GM23338 (cell line): Measurements from ENCODE around the gene BMP15. TPM values are rescaled to one million over a fixed set of nuclear protein-coding genes. Genes with fewer than 3 reads are reported as not detected.

ENCODE experiments used
- ATAC-seq: fragments of 200-7000 bp; cut with Tn5 transposase; 3 replicates; pipeline ENCODE4 v1.9.1; 2020
- DNase-seq: peaks from one replicate; pipeline ENCODE4 v3.0.0-alpha.2; 2015; ENCODE audit warnings: low spot score
- H2AFZ ChIP-seq: fragments of 200-600 bp; sonication (generic); 2 replicates; pipeline ENCODE4 v1.8.0; 2016; ENCODE audit warnings: antibody characterized with exemption, mild to moderate bottlenecking, moderate library complexity
- H3F3A ChIP-seq: fragments of 200-600 bp; sonication (generic); replicated peaks from 2 replicates; pipeline ENCODE4 v1.8.0; 2017; ENCODE audit warnings: antibody characterized with exemption, mixed run types, low read depth
- H3K27ac ChIP-seq: fragments of 200-600 bp; sonication (generic); 2 replicates; pipeline ENCODE4 v1.6.1; 2016; ENCODE audit warnings: low read depth
- H3K27me3 ChIP-seq: fragments of 200-600 bp; sonication (generic); 2 replicates; pipeline ENCODE4 v1.8.0; 2016; ENCODE audit warnings: mild to moderate bottlenecking, mixed run types, moderate library complexity; ENCODE audit not compliant: insufficient read depth
- H3K36me3 ChIP-seq: fragments of 200-600 bp; sonication (generic); 2 replicates; pipeline ENCODE4 v1.8.0; 2016; ENCODE audit warnings: mild to moderate bottlenecking; ENCODE audit not compliant: insufficient read depth
- H3K4me1 ChIP-seq: fragments of 200-600 bp; sonication (generic); 2 replicates; pipeline ENCODE4 v1.8.0; 2016; ENCODE audit warnings: mild to moderate bottlenecking, moderate library complexity; ENCODE audit not compliant: insufficient read depth
- H3K4me2 ChIP-seq: fragments of 200-600 bp; sonication (generic); 2 replicates; pipeline ENCODE4 v1.7.1; 2017; ENCODE audit warnings: mixed run types
- H3K4me3 ChIP-seq: fragments of 200-600 bp; sonication (generic); 2 replicates; pipeline ENCODE4 v1.6.1; 2016; ENCODE audit warnings: mixed run types
- H3K79me2 ChIP-seq: fragments of 200-600 bp; sonication (generic); replicated peaks from 2 replicates; pipeline ENCODE4 v1.8.0; 2017; ENCODE audit warnings: mild to moderate bottlenecking; ENCODE audit not compliant: insufficient read depth
- H3K9me2 ChIP-seq: fragments of 200-600 bp; sonication (generic); 2 replicates; pipeline ENCODE4 v1.8.0; 2017; ENCODE audit not compliant: insufficient read depth
- H4K20me1 ChIP-seq: fragments of 200-600 bp; sonication (generic); replicated peaks from 2 replicates; pipeline ENCODE4 v1.8.0; 2017; ENCODE audit warnings: mild to moderate bottlenecking; ENCODE audit not compliant: insufficient read depth
- H3K27ac Mint-ChIP-seq: 2 replicates; pipeline ENCODE4 v1.8.0; 2020; ENCODE audit warnings: inconsistent platforms, mild to moderate bottlenecking, moderate library complexity, mixed read lengths
- H3K27me3 Mint-ChIP-seq: 3 replicates; pipeline ENCODE4 v1.8.0; 2022; ENCODE audit warnings: low read depth, mild to moderate bottlenecking, moderate library complexity, mixed read lengths, inconsistent platforms; ENCODE audit not compliant: insufficient read depth, poor library complexity
- H3K36me3 Mint-ChIP-seq: 3 replicates; pipeline ENCODE4 v1.8.0; 2021; ENCODE audit warnings: low read depth, mild to moderate bottlenecking, inconsistent platforms, moderate library complexity, mixed read lengths
- H3K4me1 Mint-ChIP-seq: 3 replicates; pipeline ENCODE4 v1.8.0; 2020; ENCODE audit warnings: mild to moderate bottlenecking, inconsistent platforms, mixed read lengths
- H3K4me3 Mint-ChIP-seq: 3 replicates; pipeline ENCODE4 v1.8.0; 2021; ENCODE audit warnings: moderate library complexity, mild to moderate bottlenecking, inconsistent platforms, mixed read lengths
- H3K9me3 Mint-ChIP-seq: 3 replicates; pipeline ENCODE4 v1.8.0; 2020; ENCODE audit warnings: moderate library complexity, mild to moderate bottlenecking, inconsistent platforms, mixed read lengths
- CREB1 ChIP-seq: fragments of 250-450 bp; sonication (Bioruptor Pico); IDR thresholded peaks from 2 replicates; pipeline ENCODE4 v1.5.0; 2020; ENCODE audit warnings: low read depth, mild to moderate bottlenecking, moderate library complexity
- CTCF ChIP-seq, 2 experiments: fragments of 200-600 bp in 1 of 2; sonication (generic) in 1 of 2; conservative IDR thresholded peaks; 2 replicates each; pipeline versions ENCODE4 v1.5.1 to v1.6.1; 2016 to 2017; ENCODE audit warnings: antibody characterized with exemption in 2 of 2, low read depth in 2 of 2, mild to moderate bottlenecking in 2 of 2, moderate library complexity in 1 of 2
- ETS1 ChIP-seq: IDR thresholded peaks from 2 replicates; pipeline ENCODE4 v1.6.1; 2016; ENCODE audit warnings: antibody characterized with exemption
- EZH2 ChIP-seq: fragments of 200-600 bp; sonication (generic); IDR thresholded peaks from one replicate; pipeline ENCODE4 v1.8.0; 2017; ENCODE audit warnings: antibody characterized with exemption, mild to moderate bottlenecking, low read depth; ENCODE audit not compliant: unreplicated experiment
- EZH2phosphoT487 ChIP-seq: fragments of 200-600 bp; sonication (generic); IDR thresholded peaks from one replicate; pipeline ENCODE4 v1.8.1; 2018; ENCODE audit warnings: antibody characterized with exemption; ENCODE audit not compliant: unreplicated experiment
- JUNB ChIP-seq: IDR thresholded peaks from one replicate; pipeline ENCODE4 v1.6.1; 2016; ENCODE audit warnings: antibody characterized with exemption; ENCODE audit not compliant: unreplicated experiment
- POLR2AphosphoS5 ChIP-seq: IDR thresholded peaks from 2 replicates; pipeline ENCODE4 v1.6.1; 2016; ENCODE audit warnings: antibody characterized with exemption, low read depth
- STAT1 ChIP-seq: IDR thresholded peaks from one replicate; pipeline ENCODE4 v1.6.1; 2016; ENCODE audit warnings: antibody characterized with exemption; ENCODE audit not compliant: unreplicated experiment
- ZNF114 ChIP-seq: fragments of 250-450 bp; sonication (Bioruptor Pico); IDR thresholded peaks from 2 replicates; pipeline ENCODE4 v1.5.0; 2020; ENCODE audit warnings: mild to moderate bottlenecking, moderate library complexity
- ZNF462 ChIP-seq: fragments of 250-450 bp; sonication (Bioruptor Pico); IDR thresholded peaks from 2 replicates; pipeline ENCODE4 v1.5.0; 2020; ENCODE audit warnings: mild to moderate bottlenecking, moderate library complexity
- polyA plus RNA-seq: library from polyadenylated mRNA; unstranded; fragments of >200 nt; fragmentation: Nextera tagmentation; extraction: Ambion mirVana; gene quantifications from 2 replicates; pipeline ENCODE4 v1.2.1, GENCODE V29; 2016
- total RNA-seq: library from RNA; depleted of rRNA; stranded (reverse); fragments of >200 nt; shearing (Covaris generic); gene quantifications from 2 replicates; pipeline ENCODE4 v1.2.3, GENCODE V29; 2014

BMP15 gene
- total and polyA plus RNA-seq, 2 experiments from 2014 or later, result not detected

GRCh38 chrX:50863471-50863870 lies 47.1 kb upstream of the BMP15 start:
- H3K27me3 Mint-ChIP-seq, result no peaks in the 10 kb centered on the region
- no peaks in the 10 kb centered on the region for H3K9me3 Mint-ChIP-seq

GRCh38 chrX:50865311-50865710 lies 45.2 kb upstream of the BMP15 start:
- no peak overlapping the region for H3K27ac Mint-ChIP-seq
- H3K36me3 Mint-ChIP-seq, result no peaks in the 10 kb centered on the region
- Histone ChIP-seq H3K36me3 (no peaks in the 10 kb centered on the region), H3K79me2 (no peaks in the 10 kb centered on the region), H3K9me2 (no peaks in the 10 kb centered on the region), H3K4me2 (no peak overlapping the region), H3K4me1 (no peaks in the 10 kb centered on the region; the same call in 1 of the 2 replicates), H3K27ac (no peak overlapping the region), H3K4me3 (no peak overlapping the region), H2AFZ (peak overlapping the region; percentile 43; the same call in 1 of the 2 replicates), H3F3A (no peaks in the 10 kb centered on the region), H3K27me3 (no peaks in the 10 kb centered on the region), H4K20me1 (no peaks in the 10 kb centered on the region)
- no peak overlapping the region for H3K4me3 Mint-ChIP-seq
- no peak for DNase-seq
- ATAC-seq, result no peak
- no peaks in the 10 kb centered on the region for H3K9me3 Mint-ChIP-seq
- H3K27me3 Mint-ChIP-seq, result peaks cover 2% of the 10 kb centered on the region
- peaks cover 8% of the 10 kb centered on the region; the same call in 2 of the 3 replicates for H3K4me1 Mint-ChIP-seq
- TF ChIP-seq EZH2 (no peak), CTCF (conservative IDR thresholded peaks at IDR 0.05; ENCODE audit: low read depth in 2 of 2) (no peak), ZNF462 (CRISPR knock-in tag) (no peak), CREB1 (CRISPR knock-in tag) (no peak), ETS1 (no peak), ZNF114 (no peak), EZH2phosphoT487 (no peak), POLR2AphosphoS5 (no peak), STAT1 (no peak), JUNB (no peak)

More at GRCh38 chrX:50863471-50863870, 47.1 kb upstream of the BMP15 start:
- DNase-seq, result no peak
- no peak overlapping the region for H3K4me2 ChIP-seq
- H3K79me2 ChIP-seq, result no peaks in the 10 kb centered on the region
- no peak overlapping the region for H3K4me3 ChIP-seq
- no peaks in the 10 kb centered on the region for H3K9me2 ChIP-seq
- Mint-ChIP-seq H3K27ac (no peak overlapping the region), H3K36me3 (no peaks in the 10 kb centered on the region), H3K4me1 (peaks cover 8% of the 10 kb centered on the region; the same call in 2 of the 3 replicates), H3K4me3 (no peak overlapping the region)
- H3K27ac ChIP-seq, result no peak overlapping the region
- no peaks in the 10 kb centered on the region for H3K4me1 ChIP-seq
- H3K27me3 ChIP-seq, result no peaks in the 10 kb centered on the region
- TF ChIP-seq POLR2AphosphoS5 (no peak), ETS1 (no peak), EZH2 (no peak)
- ATAC-seq, result no peak
- H2AFZ ChIP-seq, result no peak overlapping the region
- no peaks in the 10 kb centered on the region for H4K20me1 ChIP-seq
- no peaks in the 10 kb centered on the region for H3F3A ChIP-seq
- no peaks in the 10 kb centered on the region for H3K36me3 ChIP-seq
